ENCODE data around the gene PRDM1.

DNA sequence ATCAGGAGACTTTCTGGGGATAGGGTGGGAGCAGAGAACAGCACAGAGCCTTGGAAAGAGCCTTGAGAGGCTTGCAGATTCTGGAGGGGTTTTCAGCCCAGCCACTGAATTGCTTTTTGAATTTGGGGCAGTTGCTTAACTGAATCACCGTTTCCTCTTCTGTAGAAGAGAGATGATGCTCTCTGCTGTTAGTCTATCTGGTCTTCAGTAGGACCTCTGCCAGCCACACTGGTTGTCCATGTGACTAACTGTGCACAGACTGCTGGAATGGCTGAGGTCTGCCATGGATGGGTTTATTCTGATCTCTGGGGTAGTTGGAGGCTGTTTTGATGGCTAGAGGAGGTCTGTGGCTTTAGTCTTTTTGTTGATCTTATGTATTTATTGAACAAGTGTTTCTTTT lies 21.4 kb upstream of the PRDM1 start:
- TF ChIP-seq, protein P1, sequence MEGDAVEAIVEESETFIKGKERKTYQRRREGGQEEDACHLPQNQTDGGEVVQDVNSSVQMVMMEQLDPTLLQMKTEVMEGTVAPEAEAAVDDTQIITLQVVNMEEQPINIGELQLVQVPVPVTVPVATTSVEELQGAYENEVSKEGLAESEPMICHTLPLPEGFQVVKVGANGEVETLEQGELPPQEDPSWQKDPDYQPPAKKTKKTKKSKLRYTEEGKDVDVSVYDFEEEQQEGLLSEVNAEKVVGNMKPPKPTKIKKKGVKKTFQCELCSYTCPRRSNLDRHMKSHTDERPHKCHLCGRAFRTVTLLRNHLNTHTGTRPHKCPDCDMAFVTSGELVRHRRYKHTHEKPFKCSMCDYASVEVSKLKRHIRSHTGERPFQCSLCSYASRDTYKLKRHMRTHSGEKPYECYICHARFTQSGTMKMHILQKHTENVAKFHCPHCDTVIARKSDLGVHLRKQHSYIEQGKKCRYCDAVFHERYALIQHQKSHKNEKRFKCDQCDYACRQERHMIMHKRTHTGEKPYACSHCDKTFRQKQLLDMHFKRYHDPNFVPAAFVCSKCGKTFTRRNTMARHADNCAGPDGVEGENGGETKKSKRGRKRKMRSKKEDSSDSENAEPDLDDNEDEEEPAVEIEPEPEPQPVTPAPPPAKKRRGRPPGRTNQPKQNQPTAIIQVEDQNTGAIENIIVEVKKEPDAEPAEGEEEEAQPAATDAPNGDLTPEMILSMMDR (conservative IDR thresholded peaks at IDR 0.05 in 1 of 2, IDR thresholded peaks at IDR 0.05 in 1 of 2; ENCODE audit: low read depth in 1 of 2, low read length in 2 of 2), result no peak
- no peak for TF ChIP-seq EZH2 (IDR thresholded peaks at IDR 0.05; ENCODE audit: low read length, missing control alignments)
